OCI-LY3 (cell line): ENCODE results near the gene GORASP2.

Experiments used
- H2AFZ ChIP-seq: fragments of 200-600, 300-600 bp; shearing (Covaris generic); 2 replicates; pipeline ENCODE4 v1.6.0; 2014; ENCODE audit warnings: antibody characterized with exemption, low read depth, low read length
- H3K27ac ChIP-seq: fragments of 200-600, 300-600 bp; sonication (generic); 2 replicates; pipeline ENCODE4 v1.5.1; 2014; ENCODE audit warnings: mild to moderate bottlenecking, low read length, moderate library complexity, mixed read lengths
- H3K27me3 ChIP-seq: fragments of 200-600, 300-600 bp; sonication (generic); 2 replicates; pipeline ENCODE4 v1.6.1; 2014; ENCODE audit warnings: low read depth, low read length, mixed read lengths
- H3K36me3 ChIP-seq: fragments of 200-600, 300-600 bp; sonication (generic); replicated peaks from 2 replicates; pipeline ENCODE3; 2014; ENCODE audit warnings: low read depth, low read length, mixed read lengths
- H3K4me1 ChIP-seq: fragments of 300-600, 200-600 bp; sonication (generic); 2 replicates; pipeline ENCODE4 v1.6.1; 2014; ENCODE audit warnings: low read length, mixed read lengths
- H3K4me2 ChIP-seq: fragments of 200-600, 300-600 bp; sonication (generic); 2 replicates; pipeline ENCODE4 v1.6.1; 2014; ENCODE audit warnings: low read length, mixed read lengths
- H3K4me3 ChIP-seq: fragments of 300-600, 200-600 bp; sonication (generic); 2 replicates; pipeline ENCODE4 v1.5.1; 2014; ENCODE audit warnings: antibody characterized with exemption, mild to moderate bottlenecking, low read length, moderate library complexity
- H3K79me2 ChIP-seq: fragments of 300-600, 200-600 bp; shearing (Covaris generic); 2 replicates; pipeline ENCODE4 v1.6.1; 2014; ENCODE audit warnings: mild to moderate bottlenecking, low read length, mixed read lengths
- H3K9ac ChIP-seq: fragments of 300-600, 200-600 bp; shearing (Covaris generic); 2 replicates; pipeline ENCODE4 v1.6.0; 2014; ENCODE audit warnings: mild to moderate bottlenecking, low read length, moderate library complexity
- H3K9me3 ChIP-seq: fragments of 200-600, 300-600 bp; shearing (Covaris generic); 2 replicates; pipeline ENCODE4 v1.6.1; 2014; ENCODE audit warnings: low read length, mixed read lengths; ENCODE audit not compliant: insufficient read depth
- H4K20me1 ChIP-seq: fragments of 200-600, 300-600 bp; sonication (generic); 2 replicates; pipeline ENCODE4 v1.6.1; 2016; ENCODE audit warnings: low read length, mixed read lengths; ENCODE audit not compliant: insufficient read depth
- EZH2phosphoT487 ChIP-seq: fragments of 200-600 bp; shearing (Covaris generic); IDR thresholded peaks from 2 replicates; pipeline ENCODE4 v1.6.1; 2018; ENCODE audit warnings: antibody characterized with exemption, mixed run types, low read depth
- TF ChIP-seq, protein P1 (sequence below): fragments of 200-600, 300-600 bp; sonication (generic); IDR thresholded peaks from 2 replicates; pipeline ENCODE4 v1.5.1; 2014; ENCODE audit warnings: antibody characterized with exemption, low read length, low read depth

Gene GORASP2

GRCh38 chr2:171009386-171009785 is 80.3 kb downstream of the GORASP2 start:
- peaks cover 27% of the 10 kb centered on the region for H3K36me3 ChIP-seq
- H3K4me1 ChIP-seq = no peaks in the 10 kb centered on the region
- H3K4me2 ChIP-seq = no peak overlapping the region
- no peak overlapping the region for H3K9ac ChIP-seq
- H4K20me1 ChIP-seq = no peaks in the 10 kb centered on the region
- no peak overlapping the region for H2AFZ ChIP-seq
- H3K79me2 ChIP-seq = no peaks in the 10 kb centered on the region
- TF ChIP-seq, protein P1, sequence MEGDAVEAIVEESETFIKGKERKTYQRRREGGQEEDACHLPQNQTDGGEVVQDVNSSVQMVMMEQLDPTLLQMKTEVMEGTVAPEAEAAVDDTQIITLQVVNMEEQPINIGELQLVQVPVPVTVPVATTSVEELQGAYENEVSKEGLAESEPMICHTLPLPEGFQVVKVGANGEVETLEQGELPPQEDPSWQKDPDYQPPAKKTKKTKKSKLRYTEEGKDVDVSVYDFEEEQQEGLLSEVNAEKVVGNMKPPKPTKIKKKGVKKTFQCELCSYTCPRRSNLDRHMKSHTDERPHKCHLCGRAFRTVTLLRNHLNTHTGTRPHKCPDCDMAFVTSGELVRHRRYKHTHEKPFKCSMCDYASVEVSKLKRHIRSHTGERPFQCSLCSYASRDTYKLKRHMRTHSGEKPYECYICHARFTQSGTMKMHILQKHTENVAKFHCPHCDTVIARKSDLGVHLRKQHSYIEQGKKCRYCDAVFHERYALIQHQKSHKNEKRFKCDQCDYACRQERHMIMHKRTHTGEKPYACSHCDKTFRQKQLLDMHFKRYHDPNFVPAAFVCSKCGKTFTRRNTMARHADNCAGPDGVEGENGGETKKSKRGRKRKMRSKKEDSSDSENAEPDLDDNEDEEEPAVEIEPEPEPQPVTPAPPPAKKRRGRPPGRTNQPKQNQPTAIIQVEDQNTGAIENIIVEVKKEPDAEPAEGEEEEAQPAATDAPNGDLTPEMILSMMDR = no peak
- TF ChIP-seq EZH2phosphoT487 = no peak
- H3K9me3 ChIP-seq = no peaks in the 10 kb centered on the region
- H3K27me3 ChIP-seq = no peaks in the 10 kb centered on the region
- no peak overlapping the region for H3K4me3 ChIP-seq
- H3K27ac ChIP-seq = no peak overlapping the region

GRCh38 chr2:171013851-171014250 is 84.8 kb downstream of the GORASP2 start:
- H3K27me3 ChIP-seq = no peaks in the 10 kb centered on the region
- H2AFZ ChIP-seq = no peak overlapping the region
- peaks cover 18% of the 10 kb centered on the region for H3K36me3 ChIP-seq
- H4K20me1 ChIP-seq = 0 out of 2 replicates have a peak, but pooled peaks cover 8% of the 10 kb centered on the region
- H3K4me3 ChIP-seq = no peak overlapping the region
- TF ChIP-seq, protein P1 = no peak
- no peak for TF ChIP-seq EZH2phosphoT487
- H3K27ac ChIP-seq = no peak overlapping the region
- H3K79me2 ChIP-seq = no peaks in the 10 kb centered on the region
- H3K9ac ChIP-seq = no peak overlapping the region
- H3K4me1 ChIP-seq = peaks cover 7% of the 10 kb centered on the region
- H3K4me2 ChIP-seq = no peak overlapping the region
- H3K9me3 ChIP-seq = no peaks in the 10 kb centered on the region

- Histone ChIP-seq H3K36me3 (peaks cover 15% of the 10 kb centered on the region), H3K9ac (no peak overlapping the region), H3K79me2 (no peaks in the 10 kb centered on the region), H3K27ac (no peak overlapping the region), H3K27me3 (no peaks in the 10 kb centered on the region), H3K9me3 (no peaks in the 10 kb centered on the region), H2AFZ (no peak overlapping the region), H3K4me1 (peaks cover 14% of the 10 kb centered on the region), H3K4me3 (no peak overlapping the region), H3K4me2 (no peak overlapping the region), H4K20me1 (0 out of 2 replicates have a peak, but pooled peaks cover 8% of the 10 kb centered on the region)
- no peak for TF ChIP-seq EZH2phosphoT487
- TF ChIP-seq, protein P1 = no peak
Measured at GRCh38 chr2:171016125-171016524, 87.1 kb downstream of the GORASP2 start.
